Breast epithelium (tissue), 4 donors: Measurements from ENCODE around the gene EIF3F. TPM values are rescaled to one million over a fixed set of nuclear protein-coding genes. Genes with fewer than 3 reads are reported as not detected.
A peak's percentile ranks its signal among the peaks of the same experiment; 100 is the strongest.
"Not testable (repeated sequence)": the region's sequence is repeated elsewhere in the genome, so short reads cannot be mapped to it uniquely, and the experiment has no call there.

Experiments used
- DNase-seq, 2 donors: peaks; one replicate each; pipeline ENCODE4 v3.0.0-alpha.2; 2019; ENCODE audit warnings: low spot score in 2 of 2
- H3K27ac ChIP-seq, 2 donors: fragments of 200-600 bp; sonication (generic) in 1 of 2; one replicate each; pipeline ENCODE4 v1.5.1; 2016 to 2019; ENCODE audit warnings: mild to moderate bottlenecking in 1 of 2
- H3K27me3 ChIP-seq, 2 donors: fragments of 200-600 bp; sonication (generic) in 1 of 2; one replicate each; pipeline versions ENCODE4 v1.5.1 to v1.6.0; 2017 to 2019; ENCODE audit warnings: control low read depth in 1 of 2, mild to moderate bottlenecking in 1 of 2
- H3K36me3 ChIP-seq: fragments of 200-600 bp; one replicate; pipeline ENCODE4 v1.5.1; 2019
- H3K4me1 ChIP-seq, 2 donors: fragments of 200-600 bp; sonication (generic); one replicate each; pipeline ENCODE4 v1.5.1; 2016 to 2019; ENCODE audit warnings: control low read depth in 1 of 2
- H3K4me3 ChIP-seq, 3 donors: fragments of 200-600 bp; sonication (generic); 1 replicate in 2 of 3; 2 replicates in 1 of 3; pipeline ENCODE4 v1.5.1; 2016 to 2019; ENCODE audit warnings: mild to moderate bottlenecking in 3 of 3, moderate library complexity in 2 of 3
- H3K9me3 ChIP-seq, 2 donors: fragments of 200-600 bp; sonication (generic) in 1 of 2; one replicate each; pipeline ENCODE4 v1.5.1; 2016 to 2019; ENCODE audit warnings: control low read depth in 1 of 2
- CTCF ChIP-seq, 3 donors: fragments of 450-650 bp; IDR thresholded peaks; one replicate each; pipeline ENCODE4 v1.5.1; 2016 to 2017; ENCODE audit warnings: antibody characterized with exemption in 3 of 3, mild to moderate bottlenecking in 3 of 3, moderate library complexity in 3 of 3
- POLR2A ChIP-seq: fragments of 450-650 bp; IDR thresholded peaks from one replicate; pipeline ENCODE4 v1.6.1; 2016; ENCODE audit warnings: antibody characterized with exemption, mild to moderate bottlenecking, moderate library complexity
- POLR2AphosphoS5 ChIP-seq, 3 donors: sonication (generic); formaldehyde crosslinking; IDR thresholded peaks; one replicate each; pipeline ENCODE4 v1.6.1; 2017; ENCODE audit warnings: antibody characterized with exemption in 3 of 3
- intact Hi-C: fragments of 100-400 bp; cut with DNase I; formaldehyde crosslinking; loops from one replicate; pipeline ENCODE4 v1.15.1; 2023; ENCODE audit warnings: low total_unique reads
- total RNA-seq, 3 donors: library from RNA; depleted of rRNA; stranded (reverse); fragments of >200 nt; gene quantifications; one replicate each; pipeline ENCODE4 v1.1.0, GENCODE V29; 2016

Gene EIF3F
- total RNA-seq, 3 donors from 2014 or later: 145 to 180 (median 151) TPM

- intact Hi-C loops: loop anchor here (10.0 kb wide), 1 partner anchor 89 kb away; no protein-coding TSS in a partner anchor
- H3K36me3 ChIP-seq: no peaks in the 10 kb centered on the region
- H3K27ac ChIP-seq: no peak overlapping the region
- H3K9me3 ChIP-seq: no peaks in the 10 kb centered on the region
- no peak overlapping the region for H3K4me3 ChIP-seq
- peaks cover 10 to 13% of the 10 kb centered on the region in 2 donors for H3K4me1 ChIP-seq
- H3K27me3 ChIP-seq: no peaks in the 10 kb centered on the region
- TF ChIP-seq POLR2AphosphoS5 (IDR thresholded peaks at IDR 0.05) (no peak), CTCF (IDR thresholded peaks at IDR 0.05) (no peak), POLR2A (no peak)
- no peak for DNase-seq
Observed at GRCh38 chr11:7983832-7984590, 3.1 kb upstream of the EIF3F start.

DNA sequence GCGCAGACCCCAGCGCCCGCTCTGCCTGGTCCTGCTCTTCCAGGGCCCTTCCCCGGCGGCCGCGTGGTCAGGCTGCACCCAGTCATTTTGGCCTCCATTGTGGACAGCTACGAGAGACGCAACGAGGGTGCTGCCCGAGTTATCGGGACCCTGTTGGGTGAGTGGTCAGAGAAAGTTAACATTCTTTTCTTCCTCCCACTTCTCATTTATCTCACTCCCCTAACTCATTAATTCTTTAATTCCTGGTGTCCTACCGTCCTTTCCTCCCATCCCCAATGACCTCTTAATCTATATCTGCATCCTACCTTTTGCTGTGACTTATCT lies 385 bp downstream of the EIF3F start:
- H3K36me3 ChIP-seq, H3K27me3 ChIP-seq, DNase-seq, H3K9me3 ChIP-seq: not testable (repeated sequence)
- Histone ChIP-seq H3K27ac (peak overlapping the region; percentile 66 to 84), H3K4me1 (peaks cover 10 to 14% of the 10 kb centered on the region in 2 donors), H3K4me3 (peak overlapping the region; percentile 59 to 91 (median 70))
- intact Hi-C loops: loop anchor here (10.0 kb wide), 1 partner anchor 93 kb away; no protein-coding TSS in a partner anchor

- TF ChIP-seq CTCF (IDR thresholded peaks at IDR 0.05): no peak
- no peak for TF ChIP-seq POLR2AphosphoS5 (IDR thresholded peaks at IDR 0.05)
- TF ChIP-seq POLR2A: no peak
Observed at GRCh38 chr11:7994581-7995278, 7.6 kb downstream of the EIF3F start.

GRCh38 chr11:7999795-8000194 lies 12.7 kb downstream of the EIF3F start:
- no peaks in the 10 kb centered on the region for H3K27me3 ChIP-seq
- TF ChIP-seq POLR2AphosphoS5 (IDR thresholded peaks at IDR 0.05) (no peak), POLR2A (no peak), CTCF (IDR thresholded peaks at IDR 0.05) (no peak)
- DNase-seq: no peak
- no peaks in the 10 kb centered on the region for H3K9me3 ChIP-seq
- H3K36me3 ChIP-seq: peaks cover 8% of the 10 kb centered on the region
- intact Hi-C loops: no loop called here
- no peak overlapping the region for H3K27ac ChIP-seq
- no peak overlapping the region for H3K4me3 ChIP-seq
- H3K4me1 ChIP-seq: no peaks in the 10 kb centered on the region

More at GRCh38 chr11:7994581-7995278, 7.6 kb downstream of the EIF3F start:
- H3K4me1 ChIP-seq: no peaks in the 10 kb centered on the region
- peaks cover 8% of the 10 kb centered on the region for H3K36me3 ChIP-seq
- H3K27ac ChIP-seq: no peak overlapping the region
- no peaks in the 10 kb centered on the region for H3K9me3 ChIP-seq
- intact Hi-C loops: no loop called here
- H3K4me3 ChIP-seq: no peak overlapping the region
- H3K27me3 ChIP-seq: no peaks in the 10 kb centered on the region
- DNase-seq: no peak

DNA sequence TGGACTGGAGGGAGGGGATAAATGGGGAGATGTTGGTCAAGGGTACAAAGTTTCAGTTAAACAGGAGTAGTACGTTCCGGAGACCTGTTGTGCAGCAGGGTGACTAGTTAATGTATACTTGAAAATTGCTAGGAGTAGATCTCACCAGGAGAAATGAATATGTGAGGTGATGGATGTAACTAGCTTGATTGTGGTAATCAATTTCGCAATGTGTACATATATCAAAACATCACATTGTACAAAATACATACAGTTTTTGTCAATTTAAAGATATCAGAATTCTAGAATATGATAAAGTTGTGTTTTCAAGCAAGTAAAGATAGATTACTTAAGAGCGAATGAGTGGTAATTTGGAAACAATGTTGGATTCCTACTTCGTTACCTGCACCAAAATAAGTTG lies 13.3 kb downstream of the EIF3F start:
- Histone ChIP-seq H3K27ac (no peak overlapping the region), H3K27me3 (no peaks in the 10 kb centered on the region), H3K4me3 (no peak overlapping the region), H3K9me3 (no peaks in the 10 kb centered on the region), H3K4me1 (no peaks in the 10 kb centered on the region), H3K36me3 (peaks cover 8% of the 10 kb centered on the region)
- DNase-seq: no peak
- intact Hi-C loops: no loop called here
- TF ChIP-seq POLR2AphosphoS5 (IDR thresholded peaks at IDR 0.05) (no peak), POLR2A (no peak), CTCF (IDR thresholded peaks at IDR 0.05) (no peak)
